ENCODE measurements around the gene PTMS. TPM values are rescaled to one million over a fixed set of nuclear protein-coding genes. Genes with fewer than 3 reads are reported as not detected.

PTMS gene
- total and polyA plus RNA-seq, 7 donors, result 93.2 to 392 (median 198) TPM

DNA sequence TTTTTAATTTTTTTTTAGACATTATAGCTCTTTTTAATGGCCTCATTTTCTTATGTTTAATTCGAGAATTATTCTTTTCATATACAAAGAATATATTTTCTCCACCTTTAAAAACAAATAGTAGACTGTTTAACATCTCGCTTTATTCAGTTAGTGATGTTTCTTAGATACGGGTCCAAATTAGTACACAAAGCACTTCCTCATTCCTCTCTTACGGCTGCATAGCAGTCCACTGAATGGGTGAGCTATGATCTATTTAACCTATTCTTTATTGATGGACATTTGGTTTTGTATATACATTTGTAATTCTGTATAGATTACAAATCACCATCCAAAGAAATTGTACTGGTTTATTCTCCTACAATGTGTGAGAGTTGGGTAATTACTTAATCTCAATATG lies 47.2 kb downstream of the PTMS start:
- Histone ChIP-seq H3K36me3 (no peaks in the 10 kb centered on the region), H3K9me3 (no peaks in the 10 kb centered on the region), H3K4me3 (no peak overlapping the region), H3K27ac (no peak overlapping the region), H3K27me3 (no peaks in the 10 kb centered on the region), H3K4me1 (no peaks in the 10 kb centered on the region)
- DNase-seq, result no peak
- intact Hi-C loops (cut with DNase I), result no loop called here
- no peak for TF ChIP-seq POLR2A (IDR thresholded peaks at IDR 0.05)
- no peak for TF ChIP-seq EP300 (IDR thresholded peaks at IDR 0.05)
- TF ChIP-seq, protein P1, sequence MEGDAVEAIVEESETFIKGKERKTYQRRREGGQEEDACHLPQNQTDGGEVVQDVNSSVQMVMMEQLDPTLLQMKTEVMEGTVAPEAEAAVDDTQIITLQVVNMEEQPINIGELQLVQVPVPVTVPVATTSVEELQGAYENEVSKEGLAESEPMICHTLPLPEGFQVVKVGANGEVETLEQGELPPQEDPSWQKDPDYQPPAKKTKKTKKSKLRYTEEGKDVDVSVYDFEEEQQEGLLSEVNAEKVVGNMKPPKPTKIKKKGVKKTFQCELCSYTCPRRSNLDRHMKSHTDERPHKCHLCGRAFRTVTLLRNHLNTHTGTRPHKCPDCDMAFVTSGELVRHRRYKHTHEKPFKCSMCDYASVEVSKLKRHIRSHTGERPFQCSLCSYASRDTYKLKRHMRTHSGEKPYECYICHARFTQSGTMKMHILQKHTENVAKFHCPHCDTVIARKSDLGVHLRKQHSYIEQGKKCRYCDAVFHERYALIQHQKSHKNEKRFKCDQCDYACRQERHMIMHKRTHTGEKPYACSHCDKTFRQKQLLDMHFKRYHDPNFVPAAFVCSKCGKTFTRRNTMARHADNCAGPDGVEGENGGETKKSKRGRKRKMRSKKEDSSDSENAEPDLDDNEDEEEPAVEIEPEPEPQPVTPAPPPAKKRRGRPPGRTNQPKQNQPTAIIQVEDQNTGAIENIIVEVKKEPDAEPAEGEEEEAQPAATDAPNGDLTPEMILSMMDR (IDR thresholded peaks at IDR 0.05), result no peak
- TF ChIP-seq POLR2AphosphoS5 (IDR thresholded peaks at IDR 0.05), result no peak
- 23 to 56% methylated on average over 4 of the region's 4 CpGs for WGBS, 2 donors

DNA sequence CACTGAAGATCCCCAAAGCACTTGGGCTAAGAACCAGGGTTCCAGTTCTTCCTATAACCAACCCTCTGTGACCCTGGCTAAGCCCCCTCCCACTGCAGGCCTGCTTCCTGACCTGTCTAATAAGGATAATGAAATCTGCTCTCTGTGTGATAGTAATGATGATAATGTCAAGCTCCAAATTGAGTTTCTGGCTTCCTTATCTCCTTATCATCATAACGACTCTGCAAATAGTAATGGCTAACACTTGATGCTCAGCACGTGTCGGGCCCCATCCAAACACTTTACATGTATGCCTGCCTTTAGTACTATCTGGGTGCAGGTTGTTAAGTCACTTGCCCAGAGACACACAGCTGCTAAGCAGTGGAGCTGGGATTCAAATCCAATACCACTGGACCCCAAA lies 50.4 kb downstream of the PTMS start:
- intact Hi-C loops (cut with DNase I), result no loop called here
- no peak for DNase-seq
- WGBS, 2 donors, result 55 to 70% methylated on average over 3 of the region's 3 CpGs
- Histone ChIP-seq H3K27ac (no peak overlapping the region), H3K4me3 (no peak overlapping the region), H3K36me3 (no peaks in the 10 kb centered on the region), H3K9me3 (no peaks in the 10 kb centered on the region), H3K27me3 (no peaks in the 10 kb centered on the region), H3K4me1 (peaks cover 0 to 6% (median 6%) of the 10 kb centered on the region in 4 donors)
- TF ChIP-seq, protein P1 (IDR thresholded peaks at IDR 0.05), result no peak
- TF ChIP-seq EP300 (IDR thresholded peaks at IDR 0.05) (no peak), POLR2A (IDR thresholded peaks at IDR 0.05) (no peak), POLR2AphosphoS5 (IDR thresholded peaks at IDR 0.05) (no peak)

DNA sequence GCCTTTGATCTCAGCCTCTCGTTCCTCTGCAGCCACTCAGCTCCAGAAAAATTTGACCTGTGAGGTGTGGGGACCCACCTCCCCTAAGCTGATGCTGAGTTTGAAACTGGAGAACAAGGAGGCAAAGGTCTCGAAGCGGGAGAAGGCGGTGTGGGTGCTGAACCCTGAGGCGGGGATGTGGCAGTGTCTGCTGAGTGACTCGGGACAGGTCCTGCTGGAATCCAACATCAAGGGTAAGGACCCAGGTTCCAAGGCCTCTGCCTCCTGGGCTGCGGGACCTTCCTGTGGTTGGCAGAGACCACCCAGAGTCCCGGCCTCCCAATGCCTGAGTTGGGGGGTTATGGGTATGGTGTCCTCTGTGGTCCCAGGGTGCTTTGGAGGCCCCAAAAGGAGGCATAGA lies 50.9 kb downstream of the PTMS start:
- DNase-seq, result no peak
- peaks cover 0 to 10% (median 10%) of the 10 kb centered on the region in 4 donors for H3K4me1 ChIP-seq
- H3K27me3 ChIP-seq, result no peaks in the 10 kb centered on the region
- H3K9me3 ChIP-seq, result no peaks in the 10 kb centered on the region
- H3K27ac ChIP-seq, result no peak overlapping the region
- 85 to 92% methylated on average over 8 of the region's 8 CpGs for WGBS, 2 donors
- TF ChIP-seq, protein P1 (IDR thresholded peaks at IDR 0.05), result no peak
- no peak for TF ChIP-seq POLR2A (IDR thresholded peaks at IDR 0.05)
- no peak for TF ChIP-seq POLR2AphosphoS5 (IDR thresholded peaks at IDR 0.05)
- no peak for TF ChIP-seq EP300 (IDR thresholded peaks at IDR 0.05)
- H3K4me3 ChIP-seq, result no peak overlapping the region
- H3K36me3 ChIP-seq, result no peaks in the 10 kb centered on the region
- intact Hi-C loops (cut with DNase I), result no loop called here

DNA sequence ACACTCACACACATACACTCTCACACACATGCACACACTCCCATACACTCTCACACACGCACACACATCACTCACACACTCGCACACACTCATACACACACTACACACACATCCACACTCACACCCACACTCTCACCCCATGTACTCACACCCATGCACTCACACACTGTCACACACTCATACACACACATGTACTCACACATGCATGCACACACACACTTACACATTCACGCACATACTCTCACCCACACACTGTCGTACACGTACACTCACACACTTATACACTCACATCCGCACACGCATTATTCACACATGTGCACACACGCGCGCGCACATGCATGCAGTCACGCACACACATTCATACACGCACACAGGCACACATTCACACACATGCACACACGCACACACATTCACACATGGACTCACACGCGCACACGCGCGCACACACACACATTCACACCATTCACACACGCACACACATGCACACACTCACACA lies 51.5 kb downstream of the PTMS start:
- no peak for TF ChIP-seq POLR2A (IDR thresholded peaks at IDR 0.05)
- no peak for TF ChIP-seq POLR2AphosphoS5 (IDR thresholded peaks at IDR 0.05)
- TF ChIP-seq, protein P1 (IDR thresholded peaks at IDR 0.05), result no peak
- TF ChIP-seq EP300 (IDR thresholded peaks at IDR 0.05), result no peak

DNA sequence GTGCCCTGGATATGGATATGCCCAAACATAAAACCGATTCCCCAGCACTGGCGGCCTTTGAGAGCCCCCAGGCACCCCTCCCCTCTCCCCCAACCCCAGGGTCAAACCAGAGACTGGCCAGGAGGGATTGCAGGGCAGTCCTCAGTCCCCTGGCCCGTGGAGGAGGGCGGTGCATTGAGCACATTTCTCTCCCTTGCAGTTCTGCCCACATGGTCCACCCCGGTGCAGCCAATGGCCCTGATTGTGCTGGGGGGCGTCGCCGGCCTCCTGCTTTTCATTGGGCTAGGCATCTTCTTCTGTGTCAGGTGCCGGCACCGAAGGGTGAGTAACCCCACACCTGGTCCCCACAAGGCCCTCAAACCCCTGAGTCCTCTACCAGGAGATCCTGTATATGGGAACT lies 52.1 kb downstream of the PTMS start:
- H3K27me3 ChIP-seq, result no peaks in the 10 kb centered on the region
- intact Hi-C loops (cut with DNase I), result no loop called here
- peaks cover 0 to 18% (median 15%) of the 10 kb centered on the region in 4 donors for H3K4me1 ChIP-seq
- no peak overlapping the region for H3K27ac ChIP-seq
- no peak for TF ChIP-seq EP300 (IDR thresholded peaks at IDR 0.05)
- TF ChIP-seq POLR2AphosphoS5 (IDR thresholded peaks at IDR 0.05), result no peak
- TF ChIP-seq, protein P1 (IDR thresholded peaks at IDR 0.05), result no peak
- TF ChIP-seq POLR2A (IDR thresholded peaks at IDR 0.05), result no peak
- H3K36me3 ChIP-seq, result no peaks in the 10 kb centered on the region
- no peaks in the 10 kb centered on the region for H3K9me3 ChIP-seq
- 83 to 87% methylated on average over 10 of the region's 10 CpGs for WGBS, 2 donors
- DNase-seq, result no peak
- no peak overlapping the region for H3K4me3 ChIP-seq

More for the DNA sequence above, 51.5 kb downstream of the PTMS start:
- intact Hi-C loops (cut with DNase I), result no loop called here
- no peak overlapping the region for H3K4me3 ChIP-seq
- H3K4me1 ChIP-seq, result peaks cover 0 to 16% (median 15%) of the 10 kb centered on the region in 4 donors
- WGBS, 2 donors, result 85 to 92% methylated on average over 20 of the region's 20 CpGs
- no peak for DNase-seq
- no peak overlapping the region for H3K27ac ChIP-seq
- H3K27me3 ChIP-seq, result no peaks in the 10 kb centered on the region
- no peaks in the 10 kb centered on the region for H3K9me3 ChIP-seq
- H3K36me3 ChIP-seq, result no peaks in the 10 kb centered on the region

Measured in sigmoid colon (tissue), 7 donors.